SJSA1 (cell line): Measurements from ENCODE around the gene RMND1. TPM values are rescaled to one million over a fixed set of nuclear protein-coding genes. Genes with fewer than 3 reads are reported as not detected.
A peak's percentile ranks its signal among the peaks of the same experiment; 100 is the strongest.

ENCODE experiments used
- DNase-seq, 2 experiments: peaks; one replicate each; pipeline ENCODE4 v3.0.0-alpha.2; 2015 to 2020; ENCODE audit warnings: low spot score in 2 of 2, low read depth in 1 of 2
- H3K27ac ChIP-seq: fragments of 250-450 bp; sonication (Bioruptor Pico); 2 replicates; pipeline ENCODE4 v1.5.1; 2020; ENCODE audit warnings: mild to moderate bottlenecking, moderate library complexity
- H3K27me3 ChIP-seq: fragments of 250-450 bp; sonication (Bioruptor Pico); replicated peaks from 2 replicates; pipeline ENCODE4 v1.5.1; 2020; ENCODE audit warnings: mild to moderate bottlenecking, moderate library complexity
- H3K36me3 ChIP-seq: fragments of 250-450 bp; sonication (Bioruptor Pico); 2 replicates; pipeline ENCODE4 v1.5.1; 2020; ENCODE audit warnings: mild to moderate bottlenecking
- H3K4me1 ChIP-seq: fragments of 250-450 bp; sonication (Bioruptor Pico); replicated peaks from 2 replicates; pipeline ENCODE4 v1.6.1; 2021; ENCODE audit warnings: mild to moderate bottlenecking
- H3K4me3 ChIP-seq: fragments of 250-450 bp; sonication (Bioruptor Pico); 2 replicates; pipeline ENCODE4 v1.5.1; 2020; ENCODE audit warnings: mild to moderate bottlenecking
- H3K9me3 ChIP-seq: fragments of 250-450 bp; sonication (Bioruptor Pico); replicated peaks from 2 replicates; pipeline ENCODE4 v1.5.1; 2020; ENCODE audit warnings: mild to moderate bottlenecking
- total RNA-seq: library from RNA; depleted of rRNA; stranded (reverse); fragments of >200 nt; shearing (Covaris generic); gene quantifications from 2 replicates; pipeline ENCODE4 v1.2.3, GENCODE V29; 2014

The RMND1 gene
- total RNA-seq, 1 experiment from 2014 or later = 25.9 TPM

- Histone ChIP-seq H3K4me3 (no peak overlapping the region), H3K9me3 (no peaks in the 10 kb centered on the region), H3K27me3 (no peaks in the 10 kb centered on the region), H3K27ac (peak overlapping the region; percentile 25; the same call in 1 of the 2 replicates), H3K4me1 (peaks cover 14% of the 10 kb centered on the region), H3K36me3 (peaks cover 20% of the 10 kb centered on the region)
- no peak for DNase-seq
Measured at GRCh38 chr6:151445482-151445881, 6.4 kb downstream of the RMND1 start.

- Histone ChIP-seq H3K4me3 (no peak overlapping the region), H3K36me3 (peaks cover 20% of the 10 kb centered on the region), H3K4me1 (peaks cover 14% of the 10 kb centered on the region), H3K27me3 (no peaks in the 10 kb centered on the region), H3K27ac (no peak overlapping the region), H3K9me3 (no peaks in the 10 kb centered on the region)
- DNase-seq = no peak
Measured at GRCh38 chr6:151443911-151444621, 7.9 kb downstream of the RMND1 start.

- Histone ChIP-seq H3K36me3 (peaks cover 20% of the 10 kb centered on the region), H3K4me1 (peaks cover 14% of the 10 kb centered on the region), H3K9me3 (no peaks in the 10 kb centered on the region), H3K27me3 (no peaks in the 10 kb centered on the region), H3K27ac (no peak overlapping the region), H3K4me3 (no peak overlapping the region)
- no peak for DNase-seq
Measured at GRCh38 chr6:151443454-151443853, 8.5 kb downstream of the RMND1 start.

GRCh38 chr6:151442371-151442770 is 9.6 kb downstream of the RMND1 start:
- peaks cover 18% of the 10 kb centered on the region for H3K4me1 ChIP-seq
- H3K9me3 ChIP-seq = no peaks in the 10 kb centered on the region
- no peak overlapping the region for H3K4me3 ChIP-seq

GRCh38 chr6:151441390-151442166 is 10.3 kb downstream of the RMND1 start:
- Histone ChIP-seq H3K4me3 (no peak overlapping the region), H3K4me1 (peaks cover 20% of the 10 kb centered on the region), H3K36me3 (peaks cover 26% of the 10 kb centered on the region), H3K27ac (no peak overlapping the region), H3K27me3 (no peaks in the 10 kb centered on the region), H3K9me3 (no peaks in the 10 kb centered on the region)
- DNase-seq = no peak

More at GRCh38 chr6:151442371-151442770, 9.6 kb downstream of the RMND1 start:
- H3K36me3 ChIP-seq = peaks cover 23% of the 10 kb centered on the region
- no peak for DNase-seq
- no peak overlapping the region for H3K27ac ChIP-seq
- no peaks in the 10 kb centered on the region for H3K27me3 ChIP-seq

GRCh38 chr6:151440930-151441329 is 11.0 kb downstream of the RMND1 start:
- H3K4me3 ChIP-seq = no peak overlapping the region
- peaks cover 27% of the 10 kb centered on the region for H3K36me3 ChIP-seq
- H3K4me1 ChIP-seq = peaks cover 14% of the 10 kb centered on the region
- no peaks in the 10 kb centered on the region for H3K27me3 ChIP-seq
- no peak for DNase-seq
- H3K9me3 ChIP-seq = no peaks in the 10 kb centered on the region
- H3K27ac ChIP-seq = no peak overlapping the region

- peaks cover 10% of the 10 kb centered on the region for H3K4me1 ChIP-seq
- no peak for DNase-seq
- H3K4me3 ChIP-seq = no peak overlapping the region
- H3K36me3 ChIP-seq = peaks cover 25% of the 10 kb centered on the region
- no peaks in the 10 kb centered on the region for H3K27me3 ChIP-seq
- no peak overlapping the region for H3K27ac ChIP-seq
- H3K9me3 ChIP-seq = no peaks in the 10 kb centered on the region
Measured at GRCh38 chr6:151440498-151440897, 11.4 kb downstream of the RMND1 start.

GRCh38 chr6:151437401-151437800 is 14.5 kb downstream of the RMND1 start:
- H3K27me3 ChIP-seq = no peaks in the 10 kb centered on the region
- no peaks in the 10 kb centered on the region for H3K9me3 ChIP-seq
- no peak for DNase-seq
- H3K36me3 ChIP-seq = peaks cover 22% of the 10 kb centered on the region
- H3K4me1 ChIP-seq = peaks cover 8% of the 10 kb centered on the region; the same call in 1 of the 2 replicates
- no peak overlapping the region for H3K4me3 ChIP-seq
- no peak overlapping the region for H3K27ac ChIP-seq

GRCh38 chr6:151436802-151437201 is 15.1 kb downstream of the RMND1 start:
- no peaks in the 10 kb centered on the region for H3K27me3 ChIP-seq

GRCh38 chr6:151436300-151436699 is 15.6 kb downstream of the RMND1 start:
- Histone ChIP-seq H3K4me3 (no peak overlapping the region), H3K9me3 (no peaks in the 10 kb centered on the region), H3K27ac (no peak overlapping the region), H3K27me3 (no peaks in the 10 kb centered on the region), H3K4me1 (peaks cover 8% of the 10 kb centered on the region; the same call in 1 of the 2 replicates), H3K36me3 (peaks cover 25% of the 10 kb centered on the region)
- no peak for DNase-seq

More at GRCh38 chr6:151436802-151437201, 15.1 kb downstream of the RMND1 start:
- Histone ChIP-seq H3K9me3 (no peaks in the 10 kb centered on the region), H3K4me3 (no peak overlapping the region), H3K4me1 (peaks cover 8% of the 10 kb centered on the region; the same call in 1 of the 2 replicates), H3K27ac (no peak overlapping the region), H3K36me3 (peaks cover 25% of the 10 kb centered on the region)
- DNase-seq = no peak

GRCh38 chr6:151434369-151434768 is 17.6 kb downstream of the RMND1 start:
- peaks cover 8% of the 10 kb centered on the region; the same call in 1 of the 2 replicates for H3K4me1 ChIP-seq
- H3K27ac ChIP-seq = no peak overlapping the region
- no peaks in the 10 kb centered on the region for H3K9me3 ChIP-seq
- peaks cover 44% of the 10 kb centered on the region for H3K36me3 ChIP-seq
- no peaks in the 10 kb centered on the region for H3K27me3 ChIP-seq
- DNase-seq = no peak
- no peak overlapping the region for H3K4me3 ChIP-seq

- H3K4me3 ChIP-seq = no peak overlapping the region
- no peaks in the 10 kb centered on the region for H3K27me3 ChIP-seq
- H3K27ac ChIP-seq = no peak overlapping the region
- peaks cover 5% of the 10 kb centered on the region; the same call in 1 of the 2 replicates for H3K4me1 ChIP-seq
- no peak for DNase-seq
- H3K9me3 ChIP-seq = no peaks in the 10 kb centered on the region
- peaks cover 57% of the 10 kb centered on the region for H3K36me3 ChIP-seq
Measured at GRCh38 chr6:151432651-151433050, 19.3 kb downstream of the RMND1 start.

GRCh38 chr6:151431337-151431736 is 20.6 kb downstream of the RMND1 start:
- no peak overlapping the region for H3K27ac ChIP-seq
- no peaks in the 10 kb centered on the region for H3K4me1 ChIP-seq
- no peaks in the 10 kb centered on the region for H3K9me3 ChIP-seq
- peaks cover 64% of the 10 kb centered on the region for H3K36me3 ChIP-seq
- no peak for DNase-seq
- no peaks in the 10 kb centered on the region for H3K27me3 ChIP-seq
- no peak overlapping the region for H3K4me3 ChIP-seq

GRCh38 chr6:151430886-151431285 is 21.0 kb downstream of the RMND1 start:
- no peaks in the 10 kb centered on the region for H3K4me1 ChIP-seq
- H3K27ac ChIP-seq = no peak overlapping the region
- DNase-seq = no peak
- H3K36me3 ChIP-seq = peaks cover 68% of the 10 kb centered on the region
- no peaks in the 10 kb centered on the region for H3K9me3 ChIP-seq
- no peaks in the 10 kb centered on the region for H3K27me3 ChIP-seq
- H3K4me3 ChIP-seq = no peak overlapping the region
